ENCODE measurements around the gene UBE2O.

The UBE2O gene

DNA sequence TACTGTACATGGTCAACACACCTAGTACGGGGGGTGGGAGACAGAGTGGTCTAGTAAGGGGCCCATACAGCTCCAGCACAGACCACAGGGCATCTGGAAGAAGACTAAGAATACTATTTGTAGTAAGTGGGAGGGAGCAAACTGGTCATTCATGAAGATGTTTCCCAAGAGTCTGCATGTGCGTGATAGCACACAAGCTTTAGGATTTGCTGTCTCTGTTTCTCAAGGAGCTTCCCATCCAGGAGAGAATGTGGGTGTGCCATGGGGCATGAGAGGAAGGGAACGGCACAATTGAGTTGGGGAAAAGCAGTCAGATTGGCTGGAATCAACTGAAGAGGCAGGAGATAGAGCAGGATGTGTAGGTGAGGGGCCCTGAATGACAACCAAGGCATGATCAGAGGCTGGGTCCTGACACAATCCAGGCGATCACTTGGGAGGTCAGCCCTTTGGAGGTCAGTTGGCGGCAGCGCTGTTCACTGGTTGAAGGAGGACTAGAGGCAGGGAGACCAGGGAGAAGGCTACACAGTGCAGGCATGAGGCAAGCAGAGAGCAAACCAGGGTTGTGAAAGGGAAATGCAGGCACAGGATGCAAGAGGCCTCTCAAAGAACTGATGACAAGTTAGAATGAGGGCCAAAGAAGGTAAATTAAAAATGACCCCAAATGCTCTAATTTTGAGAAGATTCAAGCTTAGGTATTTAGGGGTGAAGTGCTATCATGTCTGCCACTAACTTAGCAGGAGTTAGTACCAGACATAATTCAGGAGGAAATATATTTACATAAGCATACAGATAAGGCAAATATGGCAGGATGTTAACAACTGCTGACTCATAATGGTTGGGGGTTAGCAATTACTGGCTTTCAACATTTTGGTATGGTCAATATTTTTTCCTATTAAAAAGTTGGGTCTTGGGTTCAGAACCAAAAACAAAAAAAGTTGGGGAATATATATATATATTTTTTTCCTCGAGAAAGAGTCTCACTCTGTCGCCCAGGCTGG lies 10.3 kb downstream of the UBE2O start:
- no peak for DNase-seq (ENCODE audit: extremely low read depth in 1 of 2, low read depth in 1 of 2)

DNA sequence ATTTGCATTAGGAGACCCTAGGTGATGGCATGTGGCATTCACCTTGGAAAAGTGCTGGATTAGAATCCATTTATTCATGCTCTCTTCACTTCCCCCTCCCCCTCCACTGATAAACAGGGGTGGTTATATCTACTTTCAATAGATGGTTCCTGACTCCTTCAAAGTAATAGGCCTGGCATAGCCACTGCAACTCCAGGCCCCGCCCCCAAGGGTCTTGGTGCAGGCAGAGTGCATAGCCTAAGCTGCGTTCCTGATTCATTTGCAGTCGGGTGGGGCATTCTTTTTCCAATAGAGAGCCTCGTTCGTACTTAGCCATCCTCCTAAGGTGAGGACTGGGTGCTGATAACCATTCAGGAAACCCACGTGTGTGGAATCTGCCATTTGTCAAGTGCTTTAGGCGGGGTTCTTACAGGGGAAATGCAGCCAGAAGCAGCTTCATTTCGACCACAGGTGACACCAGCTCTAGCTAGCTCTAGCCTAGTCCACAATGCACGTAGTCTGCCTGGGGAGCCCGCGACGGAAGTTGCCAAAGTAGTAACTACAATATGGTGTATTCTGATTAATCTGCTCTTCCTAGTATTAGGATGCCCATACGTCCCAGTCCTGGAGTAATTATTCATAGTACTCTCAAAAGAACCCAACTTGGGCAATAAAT lies 11.1 kb downstream of the UBE2O start:
- DNase-seq (ENCODE audit: extremely low read depth in 1 of 2, low read depth in 1 of 2), result no peak

DNA sequence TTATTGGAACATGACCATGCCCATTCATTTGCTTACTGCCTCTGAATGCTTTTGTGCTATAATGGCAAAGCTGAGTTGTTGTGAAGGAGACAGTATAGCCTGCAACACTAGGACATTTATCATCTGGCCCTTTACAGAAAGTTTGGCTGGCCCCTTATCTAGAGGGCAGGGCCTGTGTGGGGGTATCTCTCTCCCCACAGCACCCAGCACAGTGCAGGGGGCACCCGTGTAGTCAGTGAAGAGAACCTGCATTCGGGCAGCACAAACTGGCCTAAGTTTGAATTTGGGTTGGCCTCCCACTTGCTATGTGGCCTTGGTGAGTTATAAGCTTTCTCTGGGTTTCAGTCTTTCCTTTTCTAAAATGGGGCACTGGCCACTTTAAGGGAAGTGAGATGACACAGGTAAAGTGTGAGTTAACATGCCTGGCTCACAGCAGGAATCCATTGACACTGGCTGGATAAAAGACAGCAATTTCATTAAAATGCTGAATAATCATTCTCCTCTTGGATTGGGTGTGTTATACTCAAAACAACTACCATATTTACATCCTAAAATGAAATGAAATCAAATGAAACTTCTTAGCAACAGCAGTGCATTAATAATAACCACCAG lies 12.1 kb downstream of the UBE2O start:
- no peak for DNase-seq (ENCODE audit: extremely low read depth in 1 of 2, low read depth in 1 of 2)

DNA sequence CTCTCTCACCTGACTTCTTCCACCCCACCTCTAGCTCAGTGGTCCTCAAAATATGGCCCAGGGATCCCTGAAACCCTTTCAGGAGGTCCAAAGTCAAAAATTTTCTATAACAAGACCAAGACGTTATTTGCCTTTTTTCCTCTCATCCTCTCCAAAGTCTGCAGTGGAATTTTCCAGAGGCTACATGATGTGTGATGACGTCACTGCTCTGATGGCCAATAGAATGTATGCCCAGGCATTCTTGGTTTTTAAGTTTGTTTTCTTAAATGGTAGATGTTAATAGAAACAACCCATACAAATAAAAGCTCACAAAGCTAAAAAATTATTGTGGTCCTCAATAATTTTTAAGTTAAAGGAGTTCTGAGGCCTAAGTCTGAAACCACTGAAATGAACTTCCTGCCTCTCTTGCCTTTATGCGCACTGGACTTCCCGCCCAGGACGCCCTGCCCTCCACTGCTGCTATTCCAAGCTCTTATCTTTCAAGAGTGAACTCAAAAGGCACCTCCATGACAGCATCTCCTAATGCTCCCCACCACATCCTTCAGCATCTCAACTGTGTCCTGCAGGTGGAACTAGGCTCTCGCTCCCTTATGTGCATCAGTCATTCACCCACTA lies 13.5 kb downstream of the UBE2O start:
- DNase-seq (ENCODE audit: extremely low read depth in 1 of 2, low read depth in 1 of 2), result no peak

DNA sequence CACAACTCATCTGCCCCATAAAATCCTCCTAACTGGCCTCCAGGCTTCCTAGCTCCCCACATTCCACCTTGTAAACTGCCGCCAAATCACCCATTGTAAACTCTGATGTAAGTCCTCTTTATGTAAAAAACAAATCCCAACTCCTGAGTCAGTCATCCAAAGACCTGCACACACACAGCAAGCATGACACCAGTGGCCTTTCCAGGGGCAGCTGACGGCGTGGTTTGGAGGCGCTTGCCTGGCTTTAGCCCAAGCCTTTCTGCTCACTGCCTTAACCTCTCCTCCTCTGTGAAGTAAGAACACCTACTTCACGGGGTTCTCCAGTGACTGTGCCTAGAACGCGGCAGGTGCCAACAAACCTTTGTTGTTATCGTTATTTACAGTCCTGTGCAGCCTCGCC lies 14.0 kb downstream of the UBE2O start:
- no peak for DNase-seq (ENCODE audit: extremely low read depth in 1 of 2, low read depth in 1 of 2)

DNA sequence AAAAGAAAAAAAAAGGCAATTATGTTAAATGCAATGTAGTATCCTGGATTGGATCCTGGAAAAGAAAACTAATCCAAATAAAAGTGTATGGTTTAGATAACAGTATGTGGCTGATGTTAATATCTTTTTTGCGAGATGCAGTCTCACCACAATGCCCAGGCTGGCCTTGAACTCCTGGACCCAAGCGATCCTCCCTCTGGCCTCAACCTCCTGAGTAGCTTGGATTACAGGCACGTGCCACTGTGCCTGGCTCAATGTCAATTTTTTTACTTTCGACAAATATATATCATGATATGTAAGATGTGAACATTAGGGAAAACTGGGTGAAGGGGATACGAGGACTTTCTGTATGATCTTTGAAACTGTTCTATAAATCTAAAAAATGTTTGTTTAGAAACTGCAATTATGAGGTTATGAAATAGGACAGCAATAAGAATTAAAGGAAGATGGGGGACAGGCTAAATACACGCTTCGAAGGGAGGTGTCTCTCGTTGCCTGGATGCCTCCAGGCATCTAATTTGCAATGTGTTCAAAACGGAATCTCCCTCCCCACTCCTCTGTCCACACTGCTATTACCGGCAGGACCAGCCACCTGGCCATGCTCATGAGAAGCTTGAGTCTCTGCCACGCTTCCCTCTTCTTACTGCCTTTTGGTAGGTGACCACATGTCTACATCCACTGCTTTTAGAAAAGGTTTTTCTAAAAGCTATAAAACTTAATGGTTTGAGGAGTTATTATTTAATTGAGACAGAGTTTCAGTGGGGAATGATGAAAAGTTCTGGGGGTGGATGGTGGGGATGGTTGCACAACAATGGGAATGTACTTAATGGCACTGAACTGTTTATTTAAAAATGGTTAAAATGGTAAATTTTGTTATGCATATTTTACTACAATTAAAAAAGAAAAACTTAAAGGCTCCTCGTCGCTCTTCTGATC lies 15.2 kb downstream of the UBE2O start:
- DNase-seq (ENCODE audit: extremely low read depth in 1 of 2, low read depth in 1 of 2), result no peak

DNA sequence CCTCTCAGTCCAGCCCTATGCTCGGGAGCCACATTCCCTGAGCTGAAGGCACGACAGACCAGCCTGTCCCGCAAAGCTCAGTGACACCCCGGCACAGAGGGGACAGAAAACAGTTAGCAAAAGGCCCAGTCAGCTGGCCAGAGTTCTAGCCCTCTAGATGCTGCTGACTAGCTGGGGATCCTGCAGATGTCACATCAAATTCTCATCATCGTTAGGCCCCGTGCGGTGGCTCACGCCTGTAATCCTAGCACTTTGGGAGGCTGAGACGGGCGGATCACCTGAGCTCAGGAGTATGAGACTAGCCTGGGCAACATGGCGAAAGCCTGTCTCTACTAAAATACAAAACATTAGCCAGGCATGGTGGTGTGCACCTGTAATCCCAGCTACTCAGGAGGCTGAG lies 17.2 kb downstream of the UBE2O start:
- DNase-seq (ENCODE audit: extremely low read depth in 1 of 2, low read depth in 1 of 2), result no peak

DNA sequence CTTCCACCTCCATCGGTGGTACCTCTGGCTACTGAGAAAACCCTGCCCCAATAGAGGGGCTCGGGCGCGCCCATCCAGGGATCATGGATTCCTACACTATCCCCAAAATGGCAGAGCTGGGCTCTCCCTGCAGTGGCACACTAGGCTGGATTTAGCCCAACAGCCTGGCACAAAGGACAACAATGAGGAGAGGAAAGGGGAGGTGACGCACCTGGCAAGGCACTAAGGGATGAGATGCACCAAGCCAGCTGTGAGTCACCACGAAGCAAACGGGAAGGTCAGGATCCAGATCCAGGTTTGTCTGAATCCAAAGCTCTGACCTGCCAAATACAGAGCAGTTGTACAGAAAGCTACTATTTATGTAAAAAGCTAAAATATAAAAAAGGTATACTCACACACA lies 18.1 kb downstream of the UBE2O start:
- DNase-seq (ENCODE audit: extremely low read depth in 1 of 2, low read depth in 1 of 2), result no peak

DNA sequence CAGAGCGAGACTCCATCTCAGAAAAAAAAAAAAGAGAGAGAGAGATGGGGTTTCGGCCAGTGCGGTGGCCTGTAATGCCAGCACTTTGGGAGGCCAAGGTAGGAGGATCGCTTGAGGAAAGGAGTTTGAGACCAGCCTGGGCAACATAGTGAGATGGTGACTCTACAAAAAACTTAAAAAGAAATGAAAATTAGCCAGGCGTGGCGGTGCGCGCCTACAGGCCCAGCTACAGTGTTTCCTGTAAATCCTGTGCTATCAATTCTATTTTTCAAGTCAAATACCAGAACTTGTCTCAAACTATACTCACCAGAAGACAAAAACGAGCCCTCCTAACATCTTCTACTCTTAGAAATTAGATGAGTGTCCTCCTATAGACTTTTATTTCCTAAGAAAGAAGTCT lies 19.3 kb downstream of the UBE2O start:
- DNase-seq (ENCODE audit: extremely low read depth in 1 of 2, low read depth in 1 of 2), result no peak

DNA sequence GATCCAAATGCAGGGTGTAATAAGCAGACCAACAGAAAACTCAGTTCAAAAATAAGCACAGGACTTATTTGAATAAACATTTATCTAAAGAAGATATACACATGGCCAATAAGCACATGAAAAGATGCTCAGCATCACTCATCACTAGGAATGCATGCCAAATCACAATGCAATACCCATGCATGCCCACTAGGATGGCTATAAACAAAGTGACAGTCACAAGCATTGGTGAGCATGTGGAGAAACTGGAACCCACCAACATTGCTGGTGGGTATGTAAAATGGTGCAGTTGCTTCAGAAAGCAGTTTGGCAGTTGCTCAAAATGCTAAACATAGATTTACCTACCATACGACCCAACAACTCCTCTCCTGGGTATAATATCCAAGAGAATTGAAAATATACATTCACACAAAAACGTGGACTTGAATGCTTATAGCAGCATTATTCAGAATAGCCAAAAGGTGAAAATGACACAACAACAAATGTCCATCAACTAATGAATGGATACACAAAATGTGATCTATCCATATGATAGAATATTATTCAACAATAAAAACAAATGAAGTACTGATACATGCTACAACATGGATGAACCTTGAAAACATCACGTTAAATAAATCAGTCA lies 20.1 kb downstream of the UBE2O start:
- DNase-seq (ENCODE audit: extremely low read depth in 1 of 2, low read depth in 1 of 2), result no peak

DNA sequence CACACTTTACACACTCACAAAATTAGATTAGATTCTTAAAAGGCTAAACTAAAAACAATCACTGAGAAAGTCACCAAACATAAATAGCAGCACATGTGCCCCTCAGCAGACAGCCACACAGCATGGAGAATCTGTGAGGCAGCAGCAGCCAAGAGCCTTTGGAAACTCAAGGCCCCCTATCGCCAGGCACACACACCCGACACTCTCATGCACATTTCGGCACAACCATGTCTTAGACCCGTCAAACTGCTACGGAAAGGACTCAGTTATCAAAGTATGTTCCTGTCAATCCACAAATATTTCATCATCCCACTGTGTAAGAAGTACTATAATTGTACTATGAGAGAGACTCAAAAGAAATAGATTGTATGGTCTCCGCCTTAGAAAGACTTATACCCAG lies 20.9 kb downstream of the UBE2O start:
- DNase-seq (ENCODE audit: extremely low read depth in 1 of 2, low read depth in 1 of 2), result no peak

DNA sequence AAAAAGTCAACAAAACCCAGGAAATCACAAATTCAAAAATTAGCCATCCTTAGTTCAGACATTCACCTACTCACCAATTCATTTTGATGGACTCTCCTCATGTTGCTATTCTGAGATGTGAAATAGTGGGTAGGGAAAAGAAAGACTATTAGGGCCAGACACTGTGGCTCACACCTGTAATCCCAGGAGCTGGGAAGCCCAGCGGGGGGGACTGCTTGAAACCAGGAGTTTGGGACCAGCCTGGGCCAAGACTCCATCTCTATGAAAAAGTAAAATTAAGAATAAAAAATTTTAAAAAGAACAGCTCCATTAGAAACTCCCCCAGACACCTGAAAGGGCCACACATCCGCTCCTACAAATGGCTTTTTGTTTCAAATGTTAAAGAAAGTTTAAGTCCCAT lies 21.4 kb downstream of the UBE2O start:
- no peak for DNase-seq (ENCODE audit: extremely low read depth in 1 of 2, low read depth in 1 of 2)

DNA sequence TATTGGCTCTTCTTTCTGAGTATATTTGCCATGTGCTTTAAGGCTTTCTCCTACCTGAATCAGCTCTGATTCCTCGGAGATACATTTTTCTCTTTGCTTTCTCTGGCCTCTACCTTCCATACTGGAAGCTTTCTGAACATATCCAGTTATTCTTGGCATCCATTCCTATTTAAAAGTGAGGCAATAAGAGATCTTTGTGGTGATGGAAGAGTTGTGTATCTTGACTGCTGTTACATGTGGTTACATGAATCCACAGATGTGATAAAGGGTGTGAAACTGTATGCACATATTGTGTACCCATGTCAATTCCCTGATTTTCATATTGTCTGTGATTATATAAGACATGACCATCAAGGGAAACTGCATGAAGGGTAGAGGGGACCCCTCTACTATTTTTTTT lies 24.4 kb downstream of the UBE2O start:
- no peak for DNase-seq (ENCODE audit: extremely low read depth in 1 of 2, low read depth in 1 of 2)

DNA sequence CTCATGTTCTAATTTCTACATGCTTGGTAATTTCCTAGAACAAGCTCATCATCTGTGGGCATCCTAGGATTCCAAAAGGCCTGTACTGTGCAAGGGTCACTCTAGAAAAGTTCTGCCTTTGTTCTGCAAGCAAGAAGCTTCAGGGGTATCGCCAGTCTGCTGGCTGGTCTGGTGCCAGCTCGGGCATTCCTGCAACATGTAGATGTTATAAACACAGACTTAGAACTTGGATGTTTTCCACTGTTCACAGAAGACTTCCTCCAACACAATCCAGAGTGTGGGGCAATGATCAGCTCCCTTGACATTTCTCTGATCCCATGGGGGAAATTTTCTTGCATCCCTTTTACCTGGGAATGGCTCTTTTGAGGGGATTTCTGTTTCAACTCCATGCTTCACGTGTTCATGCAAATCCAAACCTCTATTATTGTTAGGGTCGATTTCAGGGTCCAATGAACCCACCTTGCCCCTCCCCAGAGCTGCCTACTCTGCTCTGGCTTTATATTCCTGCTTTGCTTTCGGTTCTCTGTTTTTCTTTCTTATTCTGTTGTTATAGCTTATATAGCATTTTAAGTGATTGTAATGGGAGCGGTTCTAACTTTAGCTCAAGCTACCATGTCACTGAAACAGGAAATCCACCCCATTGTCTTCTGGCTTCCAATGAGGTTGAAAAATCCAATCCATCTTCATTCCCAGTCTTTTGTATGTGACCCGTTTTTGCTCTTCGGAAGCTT lies 25.3 kb downstream of the UBE2O start:
- DNase-seq (ENCODE audit: extremely low read depth in 1 of 2, low read depth in 1 of 2), result no peak

DNA sequence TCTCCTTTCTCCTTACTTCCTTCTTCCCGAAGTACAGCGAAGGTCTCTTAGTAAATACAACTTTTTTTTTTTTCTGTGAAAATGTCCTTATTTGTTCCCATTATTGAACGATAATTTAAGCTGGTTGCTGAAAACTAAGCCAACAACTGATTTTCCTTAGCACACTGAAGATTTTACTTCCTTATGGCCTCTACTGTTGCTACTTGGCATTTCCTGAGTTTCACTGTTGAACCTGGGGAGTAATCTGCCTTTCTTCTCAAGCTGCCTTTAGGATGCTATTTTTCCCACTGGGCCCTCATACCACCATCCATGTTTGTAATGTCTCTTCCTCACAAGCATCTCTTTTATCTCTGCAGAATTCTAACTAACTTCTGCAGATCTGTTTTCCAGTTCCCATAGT lies 26.1 kb downstream of the UBE2O start:
- DNase-seq (ENCODE audit: extremely low read depth in 1 of 2, low read depth in 1 of 2), result no peak

DNA sequence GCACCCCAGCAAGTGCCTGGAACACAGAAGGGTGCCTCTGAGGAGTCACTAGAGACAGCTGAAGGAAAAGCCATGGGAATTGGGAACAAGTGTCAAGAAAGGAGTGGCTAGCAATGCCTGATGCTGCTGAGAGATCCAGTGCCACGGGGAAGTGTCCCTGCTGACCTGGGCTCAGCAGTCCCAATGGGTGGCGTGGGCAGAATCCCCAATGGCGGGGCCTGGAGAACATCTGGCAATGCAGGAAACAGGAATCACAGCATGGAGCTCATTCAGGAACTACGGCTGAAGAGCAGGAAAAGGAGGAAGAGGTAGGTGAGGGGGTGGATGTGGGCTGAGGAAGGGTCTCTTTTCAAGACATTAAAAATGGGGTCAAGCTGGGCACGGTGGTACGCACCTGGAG lies 30.1 kb downstream of the UBE2O start:
- no peak for DNase-seq (ENCODE audit: extremely low read depth in 1 of 2, low read depth in 1 of 2)

DNA sequence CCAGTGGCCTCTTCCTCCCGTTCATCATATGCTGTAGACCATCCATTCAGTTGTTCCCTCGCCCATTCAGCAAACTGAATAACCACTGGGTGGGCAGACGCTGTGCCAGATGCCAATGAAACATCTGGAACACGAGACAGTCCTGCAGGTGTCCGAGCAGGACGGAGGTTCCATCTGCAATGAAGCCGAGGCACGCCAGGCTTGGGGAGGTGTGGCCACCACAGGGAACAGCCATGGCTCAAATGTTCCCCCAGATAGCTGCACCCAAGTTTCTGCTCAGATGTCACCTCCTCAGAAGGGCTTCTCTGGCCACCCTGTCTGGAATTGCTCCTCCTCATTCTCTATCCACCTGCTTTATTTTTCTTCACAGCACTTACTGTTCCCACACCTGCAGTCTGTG lies 30.5 kb downstream of the UBE2O start:
- DNase-seq (ENCODE audit: extremely low read depth in 1 of 2, low read depth in 1 of 2), result no peak

DNA sequence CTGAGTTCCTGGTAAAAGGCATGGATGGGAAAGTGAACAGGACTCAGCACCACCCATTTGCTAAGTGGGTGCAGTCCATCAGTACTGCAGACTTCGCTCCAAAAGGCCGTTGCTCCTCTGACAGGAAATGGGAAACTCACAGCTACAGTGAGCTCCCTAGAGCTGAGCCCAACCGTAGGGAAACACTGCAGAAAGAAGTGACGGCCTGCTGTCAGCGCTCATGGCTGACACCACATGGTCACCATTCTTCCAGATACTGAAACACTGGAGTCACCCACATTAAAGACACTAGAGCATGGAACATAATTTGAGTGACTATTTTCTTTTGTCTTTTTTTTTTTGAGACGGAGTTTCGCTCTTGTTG lies 31.9 kb downstream of the UBE2O start:
- DNase-seq (ENCODE audit: extremely low read depth in 1 of 2, low read depth in 1 of 2), result no peak

DNA sequence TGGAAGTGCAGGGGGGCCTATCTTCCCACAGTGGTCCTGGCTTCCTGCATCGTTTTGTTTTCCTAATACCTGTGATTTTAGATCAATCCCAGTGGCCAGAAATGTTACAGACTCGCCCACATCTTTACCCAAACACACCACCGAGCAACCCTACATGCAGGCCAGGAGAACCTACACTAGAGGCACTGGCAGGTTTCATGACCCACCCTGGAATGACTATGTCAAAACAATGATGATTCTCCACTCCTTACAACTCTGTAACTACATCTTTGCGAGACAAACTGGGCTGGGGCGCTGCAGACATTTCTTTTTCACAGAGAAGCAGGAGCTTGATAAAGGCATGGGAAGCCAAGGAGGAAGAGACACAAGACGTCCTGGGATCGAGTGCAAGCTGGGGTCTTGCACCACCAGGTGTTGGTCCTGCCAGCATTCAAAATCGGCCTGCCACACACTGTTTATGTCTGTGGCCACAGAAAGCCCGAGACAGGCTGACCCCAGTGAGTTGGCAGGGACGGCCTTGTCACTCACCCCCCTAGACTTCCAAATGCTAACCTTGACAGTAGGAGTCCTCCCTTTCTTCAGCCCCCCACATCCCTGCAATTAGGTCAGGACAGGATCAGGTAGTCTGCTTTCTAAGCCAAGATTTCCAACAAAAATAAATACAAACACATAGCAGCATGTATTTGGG lies 32.5 kb downstream of the UBE2O start:
- DNase-seq (ENCODE audit: extremely low read depth in 1 of 2, low read depth in 1 of 2), result no peak
